8988T (cell line): ENCODE data around the gene CENPVL3.
"Not testable (repeated sequence)": the region's sequence is repeated elsewhere in the genome, so short reads cannot be mapped to it uniquely, and the experiment has no call there.

Experiments
- DNase-seq: peaks from one replicate; pipeline ENCODE4 v3.0.0; 2011

The CENPVL3 gene

GRCh38 chrX:51618241-51619155 is at the start of gene CENPVL3:
Gene CENPVL3, minus strand, starts transcription at chrX:51618912. Its CDS starts 39 bp downstream, at chrX:51618873.
- not testable (repeated sequence) for DNase-seq

- DNase-seq, result no peak
Measured at GRCh38 chrX:51665981-51666380, 47.3 kb upstream of the CENPVL3 start.

- no peak for DNase-seq
Measured at GRCh38 chrX:51643377-51643776, 24.7 kb upstream of the CENPVL3 start.

- DNase-seq, result no peak
Measured at GRCh38 chrX:51641421-51642021, 22.8 kb upstream of the CENPVL3 start.

GRCh38 chrX:51636511-51636910 is 17.8 kb upstream of the CENPVL3 start:
- not testable (repeated sequence) for DNase-seq

- no peak for DNase-seq
Measured at GRCh38 chrX:51614353-51615012, 4.2 kb downstream of the CENPVL3 start.

- no peak for DNase-seq
Measured at GRCh38 chrX:51608766-51609165, 9.9 kb downstream of the CENPVL3 start.

- DNase-seq, result no peak
Measured at GRCh38 chrX:51608126-51608525, 10.6 kb downstream of the CENPVL3 start.

- no peak for DNase-seq
Measured at GRCh38 chrX:51606446-51606845, 12.3 kb downstream of the CENPVL3 start.

GRCh38 chrX:51598899-51599298 is 19.8 kb downstream of the CENPVL3 start:
- DNase-seq, result no peak

- DNase-seq, result no peak
Measured at GRCh38 chrX:51571874-51572273, 46.8 kb downstream of the CENPVL3 start.

GRCh38 chrX:51569561-51569960 is 49.2 kb downstream of the CENPVL3 start:
- no peak for DNase-seq

- no peak for DNase-seq
Measured at GRCh38 chrX:51568586-51568985, 50.1 kb downstream of the CENPVL3 start.
